ENCODE data around the gene AFAP1.

Gene AFAP1

DNA sequence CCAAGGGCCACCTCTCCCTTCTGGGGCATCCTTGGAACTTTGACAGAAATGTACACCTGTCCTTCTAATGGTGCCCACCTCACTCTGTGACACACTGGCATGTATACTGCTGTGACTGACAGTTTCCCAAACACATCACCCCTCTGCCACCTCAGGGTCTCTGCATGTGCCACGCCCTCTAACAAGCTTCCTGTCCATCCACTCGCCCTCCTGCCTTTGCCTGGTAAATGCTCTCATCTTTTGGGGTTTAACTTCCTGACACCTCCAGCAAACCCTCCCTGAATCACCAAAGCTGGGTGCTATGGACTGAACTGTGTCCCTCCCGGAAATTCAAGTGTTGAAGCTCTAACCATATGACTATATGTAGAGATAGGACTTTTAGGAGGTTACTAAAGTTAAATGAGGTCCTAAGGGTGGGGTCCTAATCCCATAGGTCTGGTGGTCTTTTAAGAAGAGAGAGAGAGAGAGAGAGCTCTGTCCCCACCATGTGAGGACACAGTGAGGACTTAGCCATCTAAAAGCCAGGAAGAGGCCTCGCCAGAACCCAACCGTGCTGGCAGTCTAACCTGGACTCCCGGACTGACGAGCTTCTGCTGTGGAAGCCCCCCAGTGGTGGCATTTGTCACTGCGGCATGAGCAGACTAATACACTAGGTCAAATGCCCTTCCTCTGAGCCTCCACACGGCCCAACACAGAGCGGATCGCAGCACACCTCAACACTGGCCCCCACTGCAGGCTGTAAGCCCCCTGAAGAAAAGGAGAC is 95.6 kb downstream of the AFAP1 start:
- POLR2A ChIA-PET: interaction anchor here (1.3 kb wide), 1 partner anchor 96 kb away, joined by 3 read pairs; the partner anchor contains the start of gene AFAP1
- CTCF ChIA-PET: interaction anchor here (0.7 to 2.4 kb wide), 14 partner anchors 9 to 143 kb away, joined by 3 to 19 read pairs (median 3); no protein-coding TSS in a partner anchor
- TF ChIP-seq ELF4 (IDR thresholded peaks at IDR 0.05) (no peak), ARNT (IDR thresholded peaks at IDR 0.05) (no peak), NFRKB (IDR thresholded peaks at IDR 0.05) (no peak), CTBP1 (IDR thresholded peaks at IDR 0.05; ENCODE audit: borderline replicate concordance) (no peak), LEF1 (IDR thresholded peaks at IDR 0.05; ENCODE audit: borderline replicate concordance) (no peak), SP1 (IDR thresholded peaks at IDR 0.05) (no peak), HDGF (IDR thresholded peaks at IDR 0.05; ENCODE audit: borderline replicate concordance) (no peak), FOXK2 (IDR thresholded peaks at IDR 0.05) (no peak), FOXA1 (IDR thresholded peaks at IDR 0.05) (no peak), TARDBP (IDR thresholded peaks at IDR 0.05) (no peak), BHLHE40 (IDR thresholded peaks at IDR 0.05; ENCODE audit: borderline replicate concordance) (no peak), FOXM1 (IDR thresholded peaks at IDR 0.05; ENCODE audit: borderline replicate concordance) (no peak), L3MBTL2 (conservative IDR thresholded peaks at IDR 0.05) (no peak), ZNF384 (IDR thresholded peaks at IDR 0.05) (no peak), SUZ12 (IDR thresholded peaks at IDR 0.05) (no peak)
- TF ChIP-seq, protein P1, sequence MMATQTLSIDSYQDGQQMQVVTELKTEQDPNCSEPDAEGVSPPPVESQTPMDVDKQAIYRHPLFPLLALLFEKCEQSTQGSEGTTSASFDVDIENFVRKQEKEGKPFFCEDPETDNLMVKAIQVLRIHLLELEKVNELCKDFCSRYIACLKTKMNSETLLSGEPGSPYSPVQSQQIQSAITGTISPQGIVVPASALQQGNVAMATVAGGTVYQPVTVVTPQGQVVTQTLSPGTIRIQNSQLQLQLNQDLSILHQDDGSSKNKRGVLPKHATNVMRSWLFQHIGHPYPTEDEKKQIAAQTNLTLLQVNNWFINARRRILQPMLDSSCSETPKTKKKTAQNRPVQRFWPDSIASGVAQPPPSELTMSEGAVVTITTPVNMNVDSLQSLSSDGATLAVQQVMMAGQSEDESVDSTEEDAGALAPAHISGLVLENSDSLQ (IDR thresholded peaks at IDR 0.05): no peak
- DNase-seq (ENCODE audit: extremely low spot score): peak; percentile 85

DNA sequence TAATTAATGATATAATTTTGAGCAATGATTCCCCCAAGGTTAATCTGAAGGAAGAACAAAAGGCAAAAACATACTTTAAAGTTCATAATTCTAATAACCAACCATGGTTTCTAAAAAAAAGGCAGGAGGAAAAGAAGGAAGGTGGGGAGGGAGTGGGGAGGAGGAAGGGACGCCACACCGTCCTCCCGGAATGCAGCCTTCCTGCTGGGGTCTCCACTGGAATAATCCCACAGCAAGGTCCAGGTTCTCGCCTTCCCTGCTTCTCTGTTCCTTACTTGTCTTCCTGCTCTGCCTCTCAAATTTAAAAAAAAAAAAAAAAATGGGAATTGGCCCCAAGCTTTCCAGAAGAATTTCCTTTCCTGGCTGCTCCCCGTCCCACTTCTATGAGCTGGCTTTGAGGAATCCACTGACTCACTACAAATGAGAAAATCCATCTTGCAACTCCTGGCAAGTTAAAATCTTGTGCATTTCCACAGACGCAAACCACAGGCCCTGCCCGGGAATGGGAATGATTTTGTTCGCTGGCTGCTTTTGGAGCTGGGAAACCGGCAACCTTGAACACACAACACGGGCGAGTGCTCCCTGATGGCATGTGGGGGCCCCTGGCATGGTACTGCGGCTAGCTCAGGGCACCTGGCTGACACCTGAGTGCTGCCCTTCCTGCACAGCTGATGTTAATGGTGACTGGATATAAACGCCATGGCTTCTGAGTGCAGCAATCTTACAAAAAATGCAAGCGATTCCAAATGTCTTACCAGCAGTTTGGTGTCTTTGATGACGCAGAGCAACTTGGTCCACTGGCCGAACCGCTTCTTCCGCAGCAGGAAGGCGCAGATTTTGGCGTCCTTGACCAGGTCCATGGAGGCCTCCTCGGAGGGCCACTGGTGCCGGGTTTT is 97.0 kb downstream of the AFAP1 start:
- POLR2A ChIA-PET: no interaction called here
- CTCF ChIA-PET: interaction anchor here (1.3 kb wide), 1 partner anchor 39 kb away, joined by 4 read pairs; no protein-coding TSS in a partner anchor
- TF ChIP-seq ARNT (IDR thresholded peaks at IDR 0.05) (no peak), NFRKB (IDR thresholded peaks at IDR 0.05) (no peak), FOXM1 (IDR thresholded peaks at IDR 0.05; ENCODE audit: borderline replicate concordance) (no peak), SP1 (IDR thresholded peaks at IDR 0.05) (no peak), TARDBP (IDR thresholded peaks at IDR 0.05) (no peak), FOXA1 (IDR thresholded peaks at IDR 0.05) (no peak), SUZ12 (IDR thresholded peaks at IDR 0.05) (no peak)
- DNase-seq (ENCODE audit: extremely low spot score): no peak

DNA sequence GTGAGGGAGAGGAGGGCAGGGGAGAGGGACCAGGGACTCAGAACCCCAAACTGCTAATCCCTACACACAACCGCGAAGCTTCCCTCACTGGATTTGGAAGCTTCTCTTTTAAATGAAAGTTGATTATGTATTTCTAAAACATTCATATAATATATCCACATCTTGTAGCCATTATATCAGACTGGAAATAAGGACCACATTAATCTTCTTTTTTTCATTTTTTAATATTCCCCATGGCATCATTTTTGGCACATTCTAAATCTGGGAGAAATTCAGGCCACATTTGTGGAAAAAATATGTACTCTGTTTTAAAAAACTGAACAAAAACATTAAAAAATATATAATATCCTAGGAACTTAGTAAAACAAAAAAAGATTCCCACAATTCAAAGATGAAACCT is 97.8 kb downstream of the AFAP1 start:
- CTCF ChIA-PET: interaction anchor here (1.3 kb wide), 1 partner anchor 38 kb away, joined by 4 read pairs; no protein-coding TSS in a partner anchor
- POLR2A ChIA-PET: no interaction called here
- TF ChIP-seq SUZ12 (IDR thresholded peaks at IDR 0.05) (no peak), NFRKB (IDR thresholded peaks at IDR 0.05) (no peak), SP1 (IDR thresholded peaks at IDR 0.05) (no peak), ELF4 (IDR thresholded peaks at IDR 0.05) (no peak), FOXM1 (IDR thresholded peaks at IDR 0.05; ENCODE audit: borderline replicate concordance) (no peak), TARDBP (IDR thresholded peaks at IDR 0.05) (no peak), BHLHE40 (IDR thresholded peaks at IDR 0.05; ENCODE audit: borderline replicate concordance) (no peak)
- TF ChIP-seq, protein P1 (IDR thresholded peaks at IDR 0.05): no peak
- no peak for DNase-seq (ENCODE audit: extremely low spot score)

DNA sequence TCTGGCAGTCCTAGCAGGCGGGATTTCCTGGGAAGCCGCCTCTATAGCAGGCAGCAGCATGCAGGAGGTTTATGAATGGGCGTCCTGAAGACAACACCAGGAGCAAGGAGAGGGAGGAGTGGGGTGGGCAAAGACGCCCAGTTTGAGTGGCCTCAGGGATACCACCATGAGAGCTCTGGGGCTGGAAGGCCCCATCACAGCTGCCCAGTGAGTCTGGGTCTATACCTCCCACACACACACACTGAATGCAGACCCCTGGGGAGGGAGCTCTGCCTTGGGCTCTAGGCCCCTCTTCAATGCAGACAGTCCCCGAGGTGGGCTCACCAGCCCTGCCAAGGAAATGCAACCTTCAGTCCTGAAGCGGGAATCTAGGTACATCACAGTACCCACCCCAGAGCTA is 98.6 kb downstream of the AFAP1 start:
- POLR2A ChIA-PET: no interaction called here
- no peak for DNase-seq (ENCODE audit: extremely low spot score)
- CTCF ChIA-PET: interaction anchor here (1.3 kb wide), 1 partner anchor 37 kb away, joined by 4 read pairs; no protein-coding TSS in a partner anchor
- TF ChIP-seq SUZ12 (IDR thresholded peaks at IDR 0.05) (no peak), FOXM1 (IDR thresholded peaks at IDR 0.05; ENCODE audit: borderline replicate concordance) (no peak), BHLHE40 (IDR thresholded peaks at IDR 0.05; ENCODE audit: borderline replicate concordance) (no peak), FOXA1 (IDR thresholded peaks at IDR 0.05) (no peak), L3MBTL2 (conservative IDR thresholded peaks at IDR 0.05) (no peak), CTBP1 (IDR thresholded peaks at IDR 0.05; ENCODE audit: borderline replicate concordance) (no peak), HDGF (IDR thresholded peaks at IDR 0.05; ENCODE audit: borderline replicate concordance) (no peak), ELF4 (IDR thresholded peaks at IDR 0.05) (no peak), ARNT (IDR thresholded peaks at IDR 0.05) (no peak), SP1 (IDR thresholded peaks at IDR 0.05) (no peak)
- TF ChIP-seq, protein P1 (IDR thresholded peaks at IDR 0.05): no peak

DNA sequence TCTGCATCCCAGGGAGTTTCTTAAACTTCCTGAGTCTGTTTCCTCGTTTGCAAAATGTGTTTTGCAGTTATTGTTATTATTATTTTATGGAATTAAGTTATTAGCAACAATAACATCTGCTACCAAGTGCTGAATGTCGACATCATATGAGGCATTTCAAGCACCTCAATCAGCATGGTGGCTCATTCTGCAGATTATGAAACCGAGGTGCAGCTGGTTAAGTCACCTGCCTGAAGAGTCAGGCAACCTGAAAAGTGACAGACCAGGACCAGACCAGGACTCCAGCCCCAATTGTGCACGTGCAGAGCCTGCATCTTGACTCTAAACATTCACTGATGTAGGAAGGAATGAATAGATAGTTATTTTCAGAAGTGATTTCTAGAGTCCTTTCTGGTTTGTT is 99.8 kb downstream of the AFAP1 start:
- CTCF ChIA-PET: no interaction called here
- DNase-seq (ENCODE audit: extremely low spot score): no peak
- TF ChIP-seq FOXM1 (IDR thresholded peaks at IDR 0.05; ENCODE audit: borderline replicate concordance) (no peak), LEF1 (IDR thresholded peaks at IDR 0.05; ENCODE audit: borderline replicate concordance) (no peak), FOXK2 (IDR thresholded peaks at IDR 0.05) (no peak), FOXA1 (IDR thresholded peaks at IDR 0.05) (no peak)
- TF ChIP-seq, protein P1 (IDR thresholded peaks at IDR 0.05): no peak
- POLR2A ChIA-PET: no interaction called here
